Endodermal cell (in vitro differentiated cells): ENCODE results near the gene FERMT3. TPM values are rescaled to one million over a fixed set of nuclear protein-coding genes. Genes with fewer than 3 reads are reported as not detected.

Experiments used
- DNase-seq: peaks from one replicate; pipeline ENCODE4 v3.0.0-alpha.2; 2017
- H3K27ac ChIP-seq: 2 replicates; pipeline ENCODE4 v1.5.1; 2013; ENCODE audit warnings: mild to moderate bottlenecking, low read depth, low read length, moderate library complexity
- H3K27me3 ChIP-seq: 2 replicates; pipeline ENCODE4 v1.6.1; 2013; ENCODE audit warnings: mild to moderate bottlenecking, low read length, moderate library complexity; ENCODE audit not compliant: insufficient read depth, control insufficient read depth, poor library complexity, severe bottlenecking
- H3K36me3 ChIP-seq: 2 replicates; pipeline ENCODE4 v1.7.0; 2013; ENCODE audit warnings: mild to moderate bottlenecking, low read length, moderate library complexity; ENCODE audit not compliant: control insufficient read depth, insufficient read depth
- H3K4me1 ChIP-seq: one replicate; pipeline ENCODE4 v1.7.0; 2013; ENCODE audit warnings: low read length; ENCODE audit not compliant: control insufficient read depth, insufficient read depth
- H3K4me3 ChIP-seq: 2 replicates; pipeline ENCODE4 v1.5.1; 2013; ENCODE audit warnings: mild to moderate bottlenecking, low read length, moderate library complexity
- H3K9ac ChIP-seq: 2 replicates; pipeline ENCODE4 v1.6.1; 2013; ENCODE audit warnings: mild to moderate bottlenecking, low read length, moderate library complexity; ENCODE audit not compliant: poor library complexity, severe bottlenecking; ENCODE audit errors: extremely low read depth
- H3K9me3 ChIP-seq: 2 replicates; pipeline ENCODE4 v1.6.1; 2013; ENCODE audit warnings: mild to moderate bottlenecking, low read length, moderate library complexity; ENCODE audit not compliant: control insufficient read depth
- H3K27ac Mint-ChIP-seq: 2 replicates; pipeline ENCODE4 v1.8.0; 2020; ENCODE audit warnings: mixed read lengths
- H3K27me3 Mint-ChIP-seq: 2 replicates; pipeline ENCODE4 v1.8.0; 2021; ENCODE audit warnings: mild to moderate bottlenecking, mixed read lengths; ENCODE audit not compliant: insufficient read depth
- H3K36me3 Mint-ChIP-seq: 2 replicates; pipeline ENCODE4 v1.8.0; 2020; ENCODE audit warnings: low read depth, mixed read lengths
- H3K4me1 Mint-ChIP-seq: 2 replicates; pipeline ENCODE4 v1.8.0; 2020; ENCODE audit warnings: mixed read lengths
- H3K4me3 Mint-ChIP-seq: 2 replicates; pipeline ENCODE4 v1.8.0; 2020; ENCODE audit warnings: mild to moderate bottlenecking, moderate library complexity, mixed read lengths
- H3K9me3 Mint-ChIP-seq: 2 replicates; pipeline ENCODE4 v1.8.0; 2020; ENCODE audit warnings: mild to moderate bottlenecking, mixed read lengths
- CTCF ChIP-seq: fragments of 200-600 bp; sonication (generic); conservative IDR thresholded peaks from 2 replicates; pipeline ENCODE4 v1.5.0; 2021; ENCODE audit warnings: antibody characterized with exemption, mild to moderate bottlenecking
- WGBS, 2 experiments: methylation state at CpG; one replicate each; pipeline versions ENCODE4 v1.1.5 to v1.1.7; 2013; ENCODE audit warnings: missing lambda C conversion rate in 2 of 2, mixed read lengths in 1 of 2; ENCODE audit not compliant: insufficient coverage in 1 of 2, insufficient read length in 1 of 2; 5-methylcytosine and 5-hydroxymethylcytosine counted together
- total RNA-seq, 2 donors: library from RNA; stranded (reverse); fragmentation: NEBNext Ultra II Directional in 1 of 2; extraction: Animal tissue kit (Norgen Biotek cat#: 25700) in 1 of 2; gene quantifications; 2 replicates in 1 of 2; 3 replicates in 1 of 2; pipeline ENCODE4 v1.2.1, GENCODE V29; 2021

The FERMT3 gene
- total RNA-seq, 2 donors from 2014 or later, result 4.2 to 5.3 TPM

GRCh38 chr11:64238999-64239398, 32.5 kb downstream of the FERMT3 start:
- no peak overlapping the region for H3K9ac ChIP-seq
- no peak overlapping the region for H3K4me3 ChIP-seq
- H3K9me3 Mint-ChIP-seq, result no peaks in the 10 kb centered on the region
- no peak overlapping the region for H3K27ac ChIP-seq
- H3K27me3 Mint-ChIP-seq, result no peaks in the 10 kb centered on the region
- H3K27me3 ChIP-seq, result no peaks in the 10 kb centered on the region
- DNase-seq, result no peak
- 95 to 98% methylated on average over 4 to 5 of the region's 5 CpGs for WGBS, 2 experiments
- H3K36me3 Mint-ChIP-seq, result peaks cover 30% of the 10 kb centered on the region
- no peak for TF ChIP-seq CTCF
- H3K4me1 ChIP-seq, result no peaks in the 10 kb centered on the region
- peaks cover 25% of the 10 kb centered on the region for H3K36me3 ChIP-seq
- no peaks in the 10 kb centered on the region for H3K9me3 ChIP-seq
- no peak overlapping the region for H3K4me3 Mint-ChIP-seq
- H3K4me1 Mint-ChIP-seq, result peaks cover 13% of the 10 kb centered on the region
- no peak overlapping the region for H3K27ac Mint-ChIP-seq

GRCh38 chr11:64239662-64240434, 33.3 kb downstream of the FERMT3 start:
- H3K27me3 Mint-ChIP-seq, result no peaks in the 10 kb centered on the region
- Histone ChIP-seq H3K27ac (peak overlapping the region; percentile 74), H3K4me3 (peak overlapping the region; percentile 95), H3K9me3 (no peaks in the 10 kb centered on the region), H3K9ac (peak overlapping the region; percentile 81), H3K36me3 (peaks cover 28% of the 10 kb centered on the region), H3K4me1 (peaks cover 4% of the 10 kb centered on the region), H3K27me3 (no peaks in the 10 kb centered on the region)
- no peak for DNase-seq
- TF ChIP-seq CTCF, result no peak
- no peaks in the 10 kb centered on the region for H3K9me3 Mint-ChIP-seq
- H3K4me3 Mint-ChIP-seq, result peak overlapping the region; percentile 76
- peaks cover 33% of the 10 kb centered on the region for H3K36me3 Mint-ChIP-seq
- peaks cover 13% of the 10 kb centered on the region for H3K4me1 Mint-ChIP-seq
- WGBS, 2 experiments, result 86 to 90% methylated on average over 10 to 11 of the region's 11 CpGs
- peak overlapping the region; percentile 96 for H3K27ac Mint-ChIP-seq

- DNase-seq, result peak; percentile 99
- H3K27ac ChIP-seq, result peak within 1 kb of the TSS; percentile 99
- Mint-ChIP-seq H3K36me3 (peaks cover 33% of the 10 kb centered on the region), H3K9me3 (no peaks in the 10 kb centered on the region), H3K27ac (peak within 1 kb of the TSS; percentile 96), H3K4me3 (peak within 1 kb of the TSS; percentile 76), H3K4me1 (peaks cover 9% of the 10 kb centered on the region), H3K27me3 (no peaks in the 10 kb centered on the region)
- no peaks in the 10 kb centered on the region for H3K27me3 ChIP-seq
- peaks cover 4% of the 10 kb centered on the region for H3K4me1 ChIP-seq
- H3K4me3 ChIP-seq, result peak within 1 kb of the TSS; percentile 95
- no peak for TF ChIP-seq CTCF
- no peaks in the 10 kb centered on the region for H3K9me3 ChIP-seq
- H3K36me3 ChIP-seq, result peaks cover 28% of the 10 kb centered on the region
- H3K9ac ChIP-seq, result peak within 1 kb of the TSS; percentile 81
- 3 to 7% methylated on average over 32 to 58 of the region's 58 CpGs for WGBS, 2 experiments
Measured at GRCh38 chr11:64240435-64241240, 34.1 kb downstream of the FERMT3 start, which contains the start of gene FKBP2. Gene FKBP2, plus strand, starts transcription at chr11:64241095. Its CDS starts 1,293 bp downstream, at chr11:64242388.
